GM23248 (cell line): ENCODE data around the gene LRRC7. TPM values are rescaled to one million over a fixed set of nuclear protein-coding genes. Genes with fewer than 3 reads are reported as not detected.

Source experiments
- DNase-seq: peaks from one replicate; pipeline ENCODE4 v3.0.0-alpha.2; 2015
- H2AFZ ChIP-seq: fragments of 200-600 bp; sonication (generic); 2 replicates; pipeline ENCODE4 v1.6.1; 2016; ENCODE audit warnings: antibody characterized with exemption
- H3F3A ChIP-seq: fragments of 200-600 bp; sonication (generic); 2 replicates; pipeline ENCODE4 v1.6.1; 2016; ENCODE audit warnings: mild to moderate bottlenecking, antibody characterized with exemption, mixed run types; ENCODE audit not compliant: insufficient read depth
- H3K27ac ChIP-seq: fragments of 200-600 bp; sonication (generic); 2 replicates; pipeline ENCODE4 v1.5.1; 2016; ENCODE audit warnings: mild to moderate bottlenecking
- H3K27me3 ChIP-seq: fragments of 200-600 bp; sonication (generic); replicated peaks from 2 replicates; pipeline ENCODE4 v1.6.1; 2016; ENCODE audit warnings: mild to moderate bottlenecking; ENCODE audit not compliant: insufficient read depth
- H3K36me3 ChIP-seq: fragments of 200-600 bp; sonication (generic); 2 replicates; pipeline ENCODE4 v1.6.1; 2016; ENCODE audit warnings: low read depth, mild to moderate bottlenecking
- H3K4me1 ChIP-seq: fragments of 200-600 bp; sonication (generic); 2 replicates; pipeline ENCODE4 v1.6.1; 2016; ENCODE audit warnings: mild to moderate bottlenecking; ENCODE audit not compliant: insufficient read depth
- H3K4me2 ChIP-seq: fragments of 200-600 bp; sonication (generic); one replicate; pipeline ENCODE4 v1.6.1; 2016; ENCODE audit warnings: mild to moderate bottlenecking; ENCODE audit not compliant: unreplicated experiment
- H3K4me3 ChIP-seq: fragments of 200-600 bp; sonication (generic); 2 replicates; pipeline ENCODE4 v1.5.1; 2016; ENCODE audit warnings: mild to moderate bottlenecking
- H3K79me2 ChIP-seq: fragments of 200-600 bp; sonication (generic); 2 replicates; pipeline ENCODE4 v1.6.1; 2016; ENCODE audit warnings: mild to moderate bottlenecking; ENCODE audit not compliant: insufficient read depth
- H3K9ac ChIP-seq: fragments of 200-600 bp; sonication (generic); 2 replicates; pipeline ENCODE4 v1.6.1; 2016; ENCODE audit warnings: mild to moderate bottlenecking
- H3K9me2 ChIP-seq: fragments of 200-600 bp; sonication (generic); 2 replicates; pipeline ENCODE4 v1.6.1; 2016; ENCODE audit warnings: mixed run types, mild to moderate bottlenecking, moderate library complexity; ENCODE audit not compliant: insufficient read depth
- H3K9me3 ChIP-seq: fragments of 200-600 bp; sonication (generic); one replicate; pipeline ENCODE4 v1.6.1; 2017; ENCODE audit warnings: low read depth
- H4K20me1 ChIP-seq: fragments of 200-600 bp; sonication (generic); 2 replicates; pipeline ENCODE4 v1.6.0; 2016; ENCODE audit not compliant: insufficient read depth
- EZH2 ChIP-seq: fragments of 200-600 bp; sonication (generic); IDR thresholded peaks from 2 replicates; pipeline ENCODE4 v1.6.1; 2018; ENCODE audit warnings: antibody characterized with exemption, mild to moderate bottlenecking; ENCODE audit not compliant: insufficient read depth, poor library complexity, severe bottlenecking
- EZH2phosphoT487 ChIP-seq: fragments of 200-600 bp; sonication (generic); IDR thresholded peaks from 2 replicates; pipeline ENCODE4 v1.6.1; 2018; ENCODE audit warnings: antibody characterized with exemption, moderate library complexity, mild to moderate bottlenecking, low read depth; ENCODE audit not compliant: insufficient read depth
- WGBS, 2 experiments: methylation state at CpG; one replicate each; pipeline ENCODE4 v1.1.6; 2015 to 2017; ENCODE audit warnings: low lambda C conversion rate in 2 of 2, low coverage in 1 of 2; ENCODE audit errors: missing lambda C conversion rate in 2 of 2; 5-methylcytosine and 5-hydroxymethylcytosine counted together
- in situ Hi-C: fragments of 300-500 bp; cut with MboI; formaldehyde crosslinking; loops from 2 replicates; pipeline ENCODE4 v1.15.0; 2020
- polyA plus RNA-seq: library from polyadenylated mRNA; unstranded; fragments of >200 nt; fragmentation: Nextera tagmentation; extraction: Ambion mirVana; gene quantifications from 2 replicates; pipeline ENCODE4 v1.2.1, GENCODE V29; 2016
- total RNA-seq: library from RNA; depleted of rRNA; stranded (reverse); fragments of >200 nt; shearing (Covaris generic); gene quantifications from 2 replicates; pipeline ENCODE4 v1.2.3, GENCODE V29; 2014

Gene LRRC7
- total and polyA plus RNA-seq, 2 experiments from 2014 or later = 0.29 TPM; not detected in 1

- Histone ChIP-seq H3K9me2 (no peaks in the 10 kb centered on the region; the same call in 1 of the 2 replicates), H3K27ac (no peak overlapping the region), H3K27me3 (no peaks in the 10 kb centered on the region), H3K36me3 (no peaks in the 10 kb centered on the region), H3F3A (no peaks in the 10 kb centered on the region), H3K4me2 (no peak overlapping the region), H3K9me3 (no peaks in the 10 kb centered on the region), H3K79me2 (no peaks in the 10 kb centered on the region), H3K4me1 (no peaks in the 10 kb centered on the region), H4K20me1 (no peaks in the 10 kb centered on the region), H2AFZ (no peak overlapping the region), H3K4me3 (no peak overlapping the region), H3K9ac (no peak overlapping the region)
- 15 to 22% methylated on average over 1 of the region's 1 CpG for whole genome bisulfite sequencing, 2 experiments
- in situ Hi-C loops = no loop called here
- DNase-seq = no peak
- TF ChIP-seq EZH2 (no peak), EZH2phosphoT487 (no peak)
Observed at GRCh38 chr1:69638673-69639072, 71.0 kb downstream of the LRRC7 start.

- in situ Hi-C loops = no loop called here
- Histone ChIP-seq H2AFZ (no peak overlapping the region), H3K9ac (no peak overlapping the region), H3K79me2 (no peaks in the 10 kb centered on the region), H3K27ac (no peak overlapping the region), H3K4me2 (no peak overlapping the region), H3F3A (no peaks in the 10 kb centered on the region), H4K20me1 (no peaks in the 10 kb centered on the region), H3K36me3 (no peaks in the 10 kb centered on the region), H3K27me3 (no peaks in the 10 kb centered on the region), H3K9me3 (no peaks in the 10 kb centered on the region), H3K4me3 (no peak overlapping the region), H3K9me2 (no peaks in the 10 kb centered on the region; the same call in 1 of the 2 replicates), H3K4me1 (no peaks in the 10 kb centered on the region)
- DNase-seq = no peak
- TF ChIP-seq EZH2phosphoT487 (no peak), EZH2 (no peak)
Observed at GRCh38 chr1:69639159-69639558, 71.4 kb downstream of the LRRC7 start.

GRCh38 chr1:69643266-69643665, 75.5 kb downstream of the LRRC7 start:
- H3K9me3 ChIP-seq = no peaks in the 10 kb centered on the region
- no peak overlapping the region for H3K4me3 ChIP-seq
- no peaks in the 10 kb centered on the region for H3F3A ChIP-seq
- no peak overlapping the region for H3K27ac ChIP-seq
- in situ Hi-C loops = no loop called here
- H4K20me1 ChIP-seq = no peaks in the 10 kb centered on the region
- H3K36me3 ChIP-seq = no peaks in the 10 kb centered on the region
- H2AFZ ChIP-seq = no peak overlapping the region
- no peak overlapping the region for H3K4me2 ChIP-seq
- H3K79me2 ChIP-seq = no peaks in the 10 kb centered on the region
- peak; percentile 0 for DNase-seq
- no peaks in the 10 kb centered on the region; the same call in 1 of the 2 replicates for H3K9me2 ChIP-seq
- no peaks in the 10 kb centered on the region for H3K4me1 ChIP-seq
- TF ChIP-seq EZH2 (no peak), EZH2phosphoT487 (no peak)
- no peaks in the 10 kb centered on the region for H3K27me3 ChIP-seq
- H3K9ac ChIP-seq = no peak overlapping the region

- H3K4me1 ChIP-seq = no peaks in the 10 kb centered on the region
- no peaks in the 10 kb centered on the region for H3K36me3 ChIP-seq
- H3K9me3 ChIP-seq = no peaks in the 10 kb centered on the region
- H3K79me2 ChIP-seq = no peaks in the 10 kb centered on the region
- no peaks in the 10 kb centered on the region; the same call in 1 of the 2 replicates for H3K9me2 ChIP-seq
- no peaks in the 10 kb centered on the region for H3K27me3 ChIP-seq
- no peak overlapping the region for H3K4me2 ChIP-seq
- in situ Hi-C loops = no loop called here
- H4K20me1 ChIP-seq = no peaks in the 10 kb centered on the region
- H3K4me3 ChIP-seq = no peak overlapping the region
- H3K9ac ChIP-seq = no peak overlapping the region
- H3K27ac ChIP-seq = no peak overlapping the region
- no peak for DNase-seq
- 70 to 76% methylated on average over 1 of the region's 1 CpG for WGBS, 2 experiments
- no peak overlapping the region for H2AFZ ChIP-seq
- no peak for TF ChIP-seq EZH2phosphoT487
- TF ChIP-seq EZH2 = no peak
- no peaks in the 10 kb centered on the region for H3F3A ChIP-seq
Observed at GRCh38 chr1:69645477-69645876, 77.8 kb downstream of the LRRC7 start.

GRCh38 chr1:69648486-69648885, 80.8 kb downstream of the LRRC7 start:
- H3K27ac ChIP-seq = no peak overlapping the region
- H3K4me3 ChIP-seq = no peak overlapping the region
- H4K20me1 ChIP-seq = no peaks in the 10 kb centered on the region
- no peak for DNase-seq
- H3K4me1 ChIP-seq = no peaks in the 10 kb centered on the region
- H3K9me3 ChIP-seq = no peaks in the 10 kb centered on the region
- no peaks in the 10 kb centered on the region for H3K36me3 ChIP-seq
- in situ Hi-C loops = no loop called here
- TF ChIP-seq EZH2 = no peak
- TF ChIP-seq EZH2phosphoT487 = no peak
- no peak overlapping the region for H2AFZ ChIP-seq
- H3K4me2 ChIP-seq = no peak overlapping the region
- H3K79me2 ChIP-seq = no peaks in the 10 kb centered on the region
- H3K9ac ChIP-seq = no peak overlapping the region
- no peaks in the 10 kb centered on the region for H3K27me3 ChIP-seq
- H3K9me2 ChIP-seq = no peaks in the 10 kb centered on the region
- no peaks in the 10 kb centered on the region for H3F3A ChIP-seq
